ENCODE data around the gene ZNF629. TPM values are rescaled to one million over a fixed set of nuclear protein-coding genes. Genes with fewer than 3 reads are reported as not detected.

ZNF629 gene
- total and polyA plus RNA-seq, 2 experiments from 2014 or later, result 4.1 to 20.3 TPM

DNA sequence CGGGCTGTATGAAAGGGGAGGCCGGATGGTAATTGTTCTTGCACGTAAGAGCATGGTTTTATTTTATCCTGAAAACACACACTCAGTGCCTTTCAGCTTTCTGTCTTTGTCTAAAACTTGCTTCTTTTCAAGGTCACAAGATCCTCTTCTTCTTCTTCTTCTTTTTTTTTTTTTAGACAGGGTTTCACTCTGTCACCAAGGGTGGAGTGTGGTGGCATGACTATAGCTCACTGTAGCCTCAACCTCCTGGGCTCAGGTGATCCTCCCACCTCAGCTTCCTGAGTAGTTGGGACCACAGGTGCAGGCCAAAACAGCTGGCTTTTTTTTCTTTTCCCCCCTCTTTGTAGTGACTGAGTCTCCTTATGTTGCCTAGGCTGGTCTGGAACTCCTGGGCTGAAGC lies 15.9 kb upstream of the ZNF629 start:
- no peaks in the 10 kb centered on the region for H3K36me3 ChIP-seq (ENCODE audit: insufficient read depth)
- peaks cover 52% of the 10 kb centered on the region for H3K27me3 ChIP-seq (ENCODE audit: insufficient read depth)
- H4K20me1 ChIP-seq (replicated peaks; ENCODE audit: insufficient read depth), result no peaks in the 10 kb centered on the region
- Mint-ChIP-seq H3K36me3 (ENCODE audit: low read depth) (no peaks in the 10 kb centered on the region), H3K27ac (no peak overlapping the region), H3K27me3 (ENCODE audit: insufficient read depth, low read depth, poor library complexity) (peaks cover 24% of the 10 kb centered on the region), H3K4me3 (no peak overlapping the region), H3K9me3 (peaks cover 3% of the 10 kb centered on the region; the same call in 1 of the 3 replicates), H3K4me1 (peaks cover 9% of the 10 kb centered on the region)
- TF ChIP-seq POLR2AphosphoS5 (IDR thresholded peaks at IDR 0.05; ENCODE audit: low read depth), result no peak
- no peak for TF ChIP-seq EZH2 (IDR thresholded peaks at IDR 0.05; ENCODE audit: low read depth, unreplicated experiment)
- no peak for TF ChIP-seq ZNF114 (CRISPR knock-in tag; IDR thresholded peaks at IDR 0.05)
- TF ChIP-seq EZH2phosphoT487 (IDR thresholded peaks at IDR 0.05; ENCODE audit: unreplicated experiment), result no peak
- TF ChIP-seq, protein P1, sequence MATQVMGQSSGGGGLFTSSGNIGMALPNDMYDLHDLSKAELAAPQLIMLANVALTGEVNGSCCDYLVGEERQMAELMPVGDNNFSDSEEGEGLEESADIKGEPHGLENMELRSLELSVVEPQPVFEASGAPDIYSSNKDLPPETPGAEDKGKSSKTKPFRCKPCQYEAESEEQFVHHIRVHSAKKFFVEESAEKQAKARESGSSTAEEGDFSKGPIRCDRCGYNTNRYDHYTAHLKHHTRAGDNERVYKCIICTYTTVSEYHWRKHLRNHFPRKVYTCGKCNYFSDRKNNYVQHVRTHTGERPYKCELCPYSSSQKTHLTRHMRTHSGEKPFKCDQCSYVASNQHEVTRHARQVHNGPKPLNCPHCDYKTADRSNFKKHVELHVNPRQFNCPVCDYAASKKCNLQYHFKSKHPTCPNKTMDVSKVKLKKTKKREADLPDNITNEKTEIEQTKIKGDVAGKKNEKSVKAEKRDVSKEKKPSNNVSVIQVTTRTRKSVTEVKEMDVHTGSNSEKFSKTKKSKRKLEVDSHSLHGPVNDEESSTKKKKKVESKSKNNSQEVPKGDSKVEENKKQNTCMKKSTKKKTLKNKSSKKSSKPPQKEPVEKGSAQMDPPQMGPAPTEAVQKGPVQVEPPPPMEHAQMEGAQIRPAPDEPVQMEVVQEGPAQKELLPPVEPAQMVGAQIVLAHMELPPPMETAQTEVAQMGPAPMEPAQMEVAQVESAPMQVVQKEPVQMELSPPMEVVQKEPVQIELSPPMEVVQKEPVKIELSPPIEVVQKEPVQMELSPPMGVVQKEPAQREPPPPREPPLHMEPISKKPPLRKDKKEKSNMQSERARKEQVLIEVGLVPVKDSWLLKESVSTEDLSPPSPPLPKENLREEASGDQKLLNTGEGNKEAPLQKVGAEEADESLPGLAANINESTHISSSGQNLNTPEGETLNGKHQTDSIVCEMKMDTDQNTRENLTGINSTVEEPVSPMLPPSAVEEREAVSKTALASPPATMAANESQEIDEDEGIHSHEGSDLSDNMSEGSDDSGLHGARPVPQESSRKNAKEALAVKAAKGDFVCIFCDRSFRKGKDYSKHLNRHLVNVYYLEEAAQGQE (IDR thresholded peaks at IDR 0.05; ENCODE audit: unreplicated experiment), result no peak
- TF ChIP-seq STAT1 (IDR thresholded peaks at IDR 0.05; ENCODE audit: unreplicated experiment), result no peak
- TF ChIP-seq NANOG (IDR thresholded peaks at IDR 0.05; ENCODE audit: borderline replicate concordance), result no peak
- no peak for TF ChIP-seq JUNB (IDR thresholded peaks at IDR 0.05; ENCODE audit: unreplicated experiment)
- TF ChIP-seq, protein P2, sequence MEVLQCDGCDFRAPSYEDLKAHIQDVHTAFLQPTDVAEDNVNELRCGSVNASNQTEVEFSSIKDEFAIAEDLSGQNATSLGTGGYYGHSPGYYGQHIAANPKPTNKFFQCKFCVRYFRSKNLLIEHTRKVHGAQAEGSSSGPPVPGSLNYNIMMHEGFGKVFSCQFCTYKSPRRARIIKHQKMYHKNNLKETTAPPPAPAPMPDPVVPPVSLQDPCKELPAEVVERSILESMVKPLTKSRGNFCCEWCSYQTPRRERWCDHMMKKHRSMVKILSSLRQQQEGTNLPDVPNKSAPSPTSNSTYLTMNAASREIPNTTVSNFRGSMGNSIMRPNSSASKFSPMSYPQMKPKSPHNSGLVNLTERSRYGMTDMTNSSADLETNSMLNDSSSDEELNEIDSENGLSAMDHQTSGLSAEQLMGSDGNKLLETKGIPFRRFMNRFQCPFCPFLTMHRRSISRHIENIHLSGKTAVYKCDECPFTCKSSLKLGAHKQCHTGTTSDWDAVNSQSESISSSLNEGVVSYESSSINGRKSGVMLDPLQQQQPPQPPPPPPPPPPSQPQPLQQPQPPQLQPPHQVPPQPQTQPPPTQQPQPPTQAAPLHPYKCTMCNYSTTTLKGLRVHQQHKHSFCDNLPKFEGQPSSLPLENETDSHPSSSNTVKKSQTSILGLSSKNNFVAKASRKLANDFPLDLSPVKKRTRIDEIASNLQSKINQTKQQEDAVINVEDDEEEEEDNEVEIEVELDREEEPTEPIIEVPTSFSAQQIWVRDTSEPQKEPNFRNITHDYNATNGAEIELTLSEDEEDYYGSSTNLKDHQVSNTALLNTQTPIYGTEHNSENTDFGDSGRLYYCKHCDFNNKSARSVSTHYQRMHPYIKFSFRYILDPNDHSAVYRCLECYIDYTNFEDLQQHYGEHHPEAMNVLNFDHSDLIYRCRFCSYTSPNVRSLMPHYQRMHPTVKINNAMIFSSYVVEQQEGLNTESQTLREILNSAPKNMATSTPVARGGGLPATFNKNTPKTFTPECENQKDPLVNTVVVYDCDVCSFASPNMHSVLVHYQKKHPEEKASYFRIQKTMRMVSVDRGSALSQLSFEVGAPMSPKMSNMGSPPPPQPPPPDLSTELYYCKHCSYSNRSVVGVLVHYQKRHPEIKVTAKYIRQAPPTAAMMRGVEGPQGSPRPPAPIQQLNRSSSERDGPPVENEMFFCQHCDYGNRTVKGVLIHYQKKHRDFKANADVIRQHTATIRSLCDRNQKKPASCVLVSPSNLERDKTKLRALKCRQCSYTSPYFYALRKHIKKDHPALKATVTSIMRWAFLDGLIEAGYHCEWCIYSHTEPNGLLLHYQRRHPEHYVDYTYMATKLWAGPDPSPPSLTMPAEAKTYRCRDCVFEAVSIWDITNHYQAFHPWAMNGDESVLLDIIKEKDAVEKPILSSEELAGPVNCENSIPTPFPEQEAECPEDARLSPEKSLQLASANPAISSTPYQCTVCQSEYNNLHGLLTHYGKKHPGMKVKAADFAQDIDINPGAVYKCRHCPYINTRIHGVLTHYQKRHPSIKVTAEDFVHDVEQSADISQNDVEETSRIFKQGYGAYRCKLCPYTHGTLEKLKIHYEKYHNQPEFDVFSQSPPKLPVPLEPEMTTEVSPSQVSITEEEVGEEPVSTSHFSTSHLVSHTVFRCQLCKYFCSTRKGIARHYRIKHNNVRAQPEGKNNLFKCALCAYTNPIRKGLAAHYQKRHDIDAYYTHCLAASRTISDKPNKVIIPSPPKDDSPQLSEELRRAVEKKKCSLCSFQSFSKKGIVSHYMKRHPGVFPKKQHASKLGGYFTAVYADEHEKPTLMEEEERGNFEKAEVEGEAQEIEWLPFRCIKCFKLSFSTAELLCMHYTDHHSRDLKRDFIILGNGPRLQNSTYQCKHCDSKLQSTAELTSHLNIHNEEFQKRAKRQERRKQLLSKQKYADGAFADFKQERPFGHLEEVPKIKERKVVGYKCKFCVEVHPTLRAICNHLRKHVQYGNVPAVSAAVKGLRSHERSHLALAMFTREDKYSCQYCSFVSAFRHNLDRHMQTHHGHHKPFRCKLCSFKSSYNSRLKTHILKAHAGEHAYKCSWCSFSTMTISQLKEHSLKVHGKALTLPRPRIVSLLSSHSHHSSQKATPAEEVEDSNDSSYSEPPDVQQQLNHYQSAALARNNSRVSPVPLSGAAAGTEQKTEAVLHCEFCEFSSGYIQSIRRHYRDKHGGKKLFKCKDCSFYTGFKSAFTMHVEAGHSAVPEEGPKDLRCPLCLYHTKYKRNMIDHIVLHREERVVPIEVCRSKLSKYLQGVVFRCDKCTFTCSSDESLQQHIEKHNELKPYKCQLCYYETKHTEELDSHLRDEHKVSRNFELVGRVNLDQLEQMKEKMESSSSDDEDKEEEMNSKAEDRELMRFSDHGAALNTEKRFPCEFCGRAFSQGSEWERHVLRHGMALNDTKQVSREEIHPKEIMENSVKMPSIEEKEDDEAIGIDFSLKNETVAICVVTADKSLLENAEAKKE (CRISPR knock-in tag; IDR thresholded peaks at IDR 0.05), result no peak
- TF ChIP-seq, protein P3, sequence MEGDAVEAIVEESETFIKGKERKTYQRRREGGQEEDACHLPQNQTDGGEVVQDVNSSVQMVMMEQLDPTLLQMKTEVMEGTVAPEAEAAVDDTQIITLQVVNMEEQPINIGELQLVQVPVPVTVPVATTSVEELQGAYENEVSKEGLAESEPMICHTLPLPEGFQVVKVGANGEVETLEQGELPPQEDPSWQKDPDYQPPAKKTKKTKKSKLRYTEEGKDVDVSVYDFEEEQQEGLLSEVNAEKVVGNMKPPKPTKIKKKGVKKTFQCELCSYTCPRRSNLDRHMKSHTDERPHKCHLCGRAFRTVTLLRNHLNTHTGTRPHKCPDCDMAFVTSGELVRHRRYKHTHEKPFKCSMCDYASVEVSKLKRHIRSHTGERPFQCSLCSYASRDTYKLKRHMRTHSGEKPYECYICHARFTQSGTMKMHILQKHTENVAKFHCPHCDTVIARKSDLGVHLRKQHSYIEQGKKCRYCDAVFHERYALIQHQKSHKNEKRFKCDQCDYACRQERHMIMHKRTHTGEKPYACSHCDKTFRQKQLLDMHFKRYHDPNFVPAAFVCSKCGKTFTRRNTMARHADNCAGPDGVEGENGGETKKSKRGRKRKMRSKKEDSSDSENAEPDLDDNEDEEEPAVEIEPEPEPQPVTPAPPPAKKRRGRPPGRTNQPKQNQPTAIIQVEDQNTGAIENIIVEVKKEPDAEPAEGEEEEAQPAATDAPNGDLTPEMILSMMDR (conservative IDR thresholded peaks at IDR 0.05; ENCODE audit: low read depth in 2 of 2), result no peak
- no peaks in the 10 kb centered on the region for H3K9me2 ChIP-seq (ENCODE audit: insufficient read depth)
- no peak for DNase-seq (ENCODE audit: low spot score)
- peaks cover 12% of the 10 kb centered on the region for H3F3A ChIP-seq (replicated peaks; ENCODE audit: low read depth)
- H3K4me2 ChIP-seq, result no peak overlapping the region
- H3K27ac ChIP-seq (ENCODE audit: low read depth), result no peak overlapping the region
- H3K79me2 ChIP-seq (replicated peaks; ENCODE audit: insufficient read depth), result no peaks in the 10 kb centered on the region
- ATAC-seq, result no peak
- no peak overlapping the region for H3K4me3 ChIP-seq
- H2AFZ ChIP-seq, result no peak overlapping the region
- H3K4me1 ChIP-seq (ENCODE audit: insufficient read depth), result peaks cover 7% of the 10 kb centered on the region; the same call in 1 of the 2 replicates
